Pancreas (tissue), 10 donors: Measurements from ENCODE around the gene RTP2. TPM values are rescaled to one million over a fixed set of nuclear protein-coding genes. Genes with fewer than 3 reads are reported as not detected.

Source experiments
- ATAC-seq, 4 donors: fragments of 200-7000 bp; cut with Tn5 transposase; one replicate each; pipeline versions ENCODE4 v1.8.0 to v1.9.1; 2020; ENCODE audit warnings: mild to moderate bottlenecking in 4 of 4, moderate library complexity in 4 of 4
- DNase-seq, 6 donors: peaks; one replicate each; pipeline ENCODE4 v3.0.0-alpha.2; 2020
- FAIRE-seq: peaks from 2 replicates; lab custom pipeline; 2012; peaks lifted over from hg19 to GRCh38; lab: Jason Lieb, UNC
- H3K27ac ChIP-seq, 4 donors: fragments of 200-600 bp; sonication (generic); 1 replicate in 3 of 4; 2 replicates in 1 of 4; pipeline versions ENCODE4 v1.5.0 to v1.8.0; 2020
- H3K27me3 ChIP-seq, 4 donors: fragments of 200-600 bp; one replicate each; pipeline ENCODE4 v1.8.0; 2021
- H3K36me3 ChIP-seq, 3 donors: fragments of 200-600 bp; sonication (generic) in 1 of 3; one replicate each; pipeline versions ENCODE4 v1.5.0 to v1.8.0; 2020 to 2021
- H3K4me1 ChIP-seq, 3 donors: fragments of 200-600 bp; one replicate each; pipeline ENCODE4 v1.8.0; 2021
- H3K4me3 ChIP-seq, 4 donors: fragments of 200-600 bp; sonication (generic) in 2 of 4; one replicate each; pipeline versions ENCODE4 v1.5.0 to v1.8.0; 2020 to 2021
- H3K9me3 ChIP-seq, 4 donors: fragments of 200-600 bp; one replicate each; pipeline ENCODE4 v1.8.0; 2021
- CTCF ChIP-seq, 4 donors: fragments of 200-600 bp; sonication (generic) in 3 of 4; IDR thresholded peaks; one replicate each; pipeline versions ENCODE4 v1.5.0 to v1.8.0; 2021; ENCODE audit warnings: antibody characterized with exemption in 4 of 4
- WGBS, 2 donors: extraction: QIAGEN DNeasy Blood & Tissue Kit; methylation state at CpG; one replicate each; pipeline ENCODE4 v1.1.7; 2013; 5-methylcytosine and 5-hydroxymethylcytosine counted together
- intact Hi-C, 3 donors: fragments of 100-400 bp; cut with DNase I; formaldehyde crosslinking; loops; one replicate each; pipeline versions ENCODE4 v1.11.1 to v1.14.2; 2022
- polyA plus RNA-seq, 2 donors: library from polyadenylated mRNA; stranded (reverse); fragments of 200-250 nt; gene quantifications; one replicate each; pipeline ENCODE4 v1.2.3, GENCODE V29; 2013
- total RNA-seq, 6 donors: library from RNA; stranded (reverse); fragmentation: NEBNext Ultra II Directional in 4 of 6; extraction: Animal tissue kit (Norgen Biotek cat#: 25700) in 4 of 6; gene quantifications; one replicate each; pipeline versions ENCODE4 v1.2.1 to v1.2.4, GENCODE V29; 2021 to 2023
- donor health status: healthy with polysubstance abuse.
- donor health status: DM: no; HTN: no; CAD: no; lungs with moderate emphysema.
- donor health status: DM: no; HTN: no; CAD: no.
- donor health status: control.
- donor health status: control.
- donor health status: Bipolar disorder and iron deficiency.
- donor health status: DM: yes; HTN: yes; CAD: no.
- donor health status: DM: no; HTN: no; CAD: no.
- donor health status: DM: no; HTN: no; CAD: no.
- donor health status: DM: yes; HTN: yes; CAD: no.

RTP2 gene
- total and polyA plus RNA-seq, 8 donors, result not detected

GRCh38 chr3:187747506-187747905 lies 45.1 kb upstream of the RTP2 start:
- H3K27me3 ChIP-seq, result no peaks in the 10 kb centered on the region
- DNase-seq, result no peak
- H3K36me3 ChIP-seq, result no peaks in the 10 kb centered on the region
- 41 to 43% methylated on average over 5 of the region's 5 CpGs for WGBS, 2 donors
- no peak for TF ChIP-seq CTCF (IDR thresholded peaks at IDR 0.05)
- H3K9me3 ChIP-seq, result no peaks in the 10 kb centered on the region
- H3K4me1 ChIP-seq, result peaks cover 6 to 35% (median 25%) of the 10 kb centered on the region in 3 donors
- no peak for FAIRE-seq
- intact Hi-C loops, result loop anchor here in 1 of 3 donors (10.0 kb wide), 2 partner anchors 297 to 547 kb away; no protein-coding TSS in a partner anchor
- peak overlapping the region in 3 of 4 donors; percentile 22 to 99 (median 99) for H3K27ac ChIP-seq
- ATAC-seq, result no peak
- H3K4me3 ChIP-seq, result no peak overlapping the region

- intact Hi-C loops, result loop anchor here in 1 of 3 donors (10.0 kb wide), 2 partner anchors 298 to 548 kb away; no protein-coding TSS in a partner anchor
- WGBS, 2 donors, result 15 to 16% methylated on average over 10 of the region's 10 CpGs
- H3K36me3 ChIP-seq, result no peaks in the 10 kb centered on the region
- no peak for TF ChIP-seq CTCF (IDR thresholded peaks at IDR 0.05)
- H3K4me3 ChIP-seq, result peak overlapping the region in 2 of 4 donors; percentile 75 to 80
- H3K4me1 ChIP-seq, result peaks cover 6 to 35% (median 25%) of the 10 kb centered on the region in 3 donors
- DNase-seq (peak in 1 of 6 donors; percentile 47), FAIRE-seq (no peak), ATAC-seq (no peak)
- H3K27me3 ChIP-seq, result no peaks in the 10 kb centered on the region
- H3K27ac ChIP-seq, result peak overlapping the region; percentile 99
- H3K9me3 ChIP-seq, result no peaks in the 10 kb centered on the region
Measured at GRCh38 chr3:187746442-187747281, 44.3 kb upstream of the RTP2 start.

- FAIRE-seq, result no peak
Measured at GRCh38 chr3:187746059-187746441, 43.7 kb upstream of the RTP2 start.

GRCh38 chr3:187745201-187746058 lies 43.1 kb upstream of the RTP2 start, which contains the start of gene BCL6:
BCL6 (minus strand) TSS chr3:187745468; CDS start chr3:187733693, 11,775 bp downstream.
- WGBS, 2 donors, result 0 to 1% methylated on average over 40 of the region's 40 CpGs
- FAIRE-seq, result peak; percentile 76
- peak; percentile 63 to 78 (median 73) for ATAC-seq
- Histone ChIP-seq H3K27me3 (no peaks in the 10 kb centered on the region), H3K9me3 (no peaks in the 10 kb centered on the region), H3K4me3 (peak within 1 kb of the TSS; percentile 56 to 80 (median 74)), H3K27ac (peak within 1 kb of the TSS; percentile 99), H3K4me1 (peaks cover 10 to 31% (median 26%) of the 10 kb centered on the region in 3 donors), H3K36me3 (no peaks in the 10 kb centered on the region)
- intact Hi-C loops, result loop anchor here in 1 of 3 donors (10.0 kb wide), 2 partner anchors 299 to 549 kb away; no protein-coding TSS in a partner anchor
- no peak for TF ChIP-seq CTCF (IDR thresholded peaks at IDR 0.05)
- DNase-seq, result peak; percentile 89 to 94 (median 92)

More at GRCh38 chr3:187746059-187746441, 43.7 kb upstream of the RTP2 start:
- Histone ChIP-seq H3K4me1 (peaks cover 6 to 31% (median 25%) of the 10 kb centered on the region in 3 donors), H3K4me3 (peak overlapping the region; percentile 8 to 80 (median 74)), H3K27me3 (no peaks in the 10 kb centered on the region), H3K27ac (peak overlapping the region; percentile 99), H3K36me3 (no peaks in the 10 kb centered on the region), H3K9me3 (no peaks in the 10 kb centered on the region)
- DNase-seq, result no peak
- intact Hi-C loops, result loop anchor here in 1 of 3 donors (10.0 kb wide), 2 partner anchors 299 to 549 kb away; no protein-coding TSS in a partner anchor
- ATAC-seq, result no peak
- 3 to 6% methylated on average over 6 of the region's 6 CpGs for WGBS, 2 donors
- no peak for TF ChIP-seq CTCF (IDR thresholded peaks at IDR 0.05)
